ENCODE results near the gene BIRC5.

Gene BIRC5

DNA sequence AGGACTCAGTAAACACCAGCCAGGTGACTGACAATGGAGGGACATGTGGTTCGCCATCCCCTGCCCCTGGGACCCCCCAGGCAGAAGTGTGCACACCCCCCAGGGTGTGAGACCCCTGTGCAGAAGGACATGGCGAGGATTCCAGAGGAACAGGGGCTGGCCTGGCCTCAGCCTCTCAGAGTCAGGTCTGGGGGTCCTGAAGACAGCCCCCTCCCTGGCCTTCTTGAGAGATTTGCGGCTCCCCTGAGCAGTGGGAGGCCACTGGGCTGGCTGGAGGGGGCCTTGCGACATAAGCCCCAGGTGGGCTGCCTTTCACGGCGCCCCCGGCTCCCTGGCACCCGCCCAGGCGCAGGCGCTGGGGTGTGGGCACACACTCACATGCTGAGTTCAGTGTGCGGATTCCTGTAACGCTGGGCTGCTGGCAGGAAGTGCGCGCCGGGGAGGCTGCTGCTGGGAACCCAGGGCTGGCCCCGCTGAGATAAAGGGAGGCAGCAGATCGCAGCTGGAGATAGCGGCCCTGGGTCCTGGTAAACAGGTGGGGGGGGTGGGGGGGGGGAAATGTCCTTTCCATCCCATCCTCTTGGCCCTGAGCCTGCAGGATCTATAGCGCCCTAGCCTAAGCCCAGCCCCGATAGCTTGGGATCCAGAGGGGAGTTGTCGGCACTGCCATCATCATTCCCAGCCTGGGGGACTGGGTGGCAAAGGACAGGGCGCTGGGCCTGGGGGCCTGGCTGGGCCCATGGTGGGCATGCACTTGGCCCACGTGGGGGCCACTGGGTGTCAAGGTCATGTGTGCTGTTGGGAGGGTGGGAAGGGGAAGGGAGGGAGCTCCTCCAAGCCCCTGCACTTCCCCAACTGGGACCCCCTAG lies 44.5 kb downstream of the BIRC5 start:
- no peak for DNase-seq

DNA sequence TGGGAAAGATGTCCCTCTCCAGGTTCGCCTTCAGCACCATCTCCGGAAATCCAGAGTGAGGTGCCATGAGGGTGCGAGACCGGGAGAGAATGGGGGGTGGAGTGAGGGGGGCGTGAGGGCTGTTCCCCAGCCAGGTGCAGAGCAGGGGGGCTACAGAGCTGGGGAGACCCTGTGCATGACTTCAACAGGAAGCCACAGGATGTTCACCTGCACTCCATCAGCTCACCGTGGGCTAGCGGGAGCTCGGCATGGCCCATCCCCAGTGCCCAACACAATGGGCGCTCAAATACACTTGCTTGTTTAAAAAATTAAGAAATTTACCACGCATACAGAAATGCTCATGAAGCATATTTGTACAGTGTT lies 45.1 kb downstream of the BIRC5 start:
- no peak for DNase-seq

DNA sequence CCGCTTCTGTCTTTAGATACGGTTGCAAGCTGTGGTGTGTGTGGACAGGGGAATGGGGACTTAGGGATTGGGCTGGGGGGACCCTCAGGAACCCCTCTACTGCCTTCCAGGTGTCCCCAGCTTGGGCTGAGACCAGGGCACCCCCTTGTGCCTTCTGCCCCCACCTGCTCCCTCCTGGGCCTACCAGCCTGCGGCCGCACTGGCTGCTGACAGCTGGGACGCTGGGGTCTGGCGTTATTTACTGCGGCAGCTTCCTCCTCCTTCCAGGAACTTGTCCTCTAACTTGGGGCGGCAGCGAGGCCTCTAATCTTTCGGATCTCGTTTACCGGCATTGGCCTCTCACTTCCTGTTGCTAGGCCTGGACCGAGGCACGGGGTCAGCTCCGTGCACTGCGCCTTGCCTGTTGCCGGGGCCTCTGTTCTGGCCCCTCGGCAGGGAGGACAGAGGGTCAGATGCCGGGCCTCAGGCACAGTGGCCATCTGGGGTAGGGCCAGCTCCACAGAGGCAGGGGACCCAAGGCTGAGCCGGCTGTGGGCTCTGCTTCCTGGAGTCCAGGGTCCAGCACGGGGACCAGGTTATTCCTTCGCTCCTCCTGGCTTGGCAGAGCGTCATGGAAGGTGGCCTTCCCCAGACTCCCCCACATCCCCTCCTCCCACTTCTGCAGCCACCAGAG lies 49.1 kb downstream of the BIRC5 start:
- no peak for DNase-seq

DNA sequence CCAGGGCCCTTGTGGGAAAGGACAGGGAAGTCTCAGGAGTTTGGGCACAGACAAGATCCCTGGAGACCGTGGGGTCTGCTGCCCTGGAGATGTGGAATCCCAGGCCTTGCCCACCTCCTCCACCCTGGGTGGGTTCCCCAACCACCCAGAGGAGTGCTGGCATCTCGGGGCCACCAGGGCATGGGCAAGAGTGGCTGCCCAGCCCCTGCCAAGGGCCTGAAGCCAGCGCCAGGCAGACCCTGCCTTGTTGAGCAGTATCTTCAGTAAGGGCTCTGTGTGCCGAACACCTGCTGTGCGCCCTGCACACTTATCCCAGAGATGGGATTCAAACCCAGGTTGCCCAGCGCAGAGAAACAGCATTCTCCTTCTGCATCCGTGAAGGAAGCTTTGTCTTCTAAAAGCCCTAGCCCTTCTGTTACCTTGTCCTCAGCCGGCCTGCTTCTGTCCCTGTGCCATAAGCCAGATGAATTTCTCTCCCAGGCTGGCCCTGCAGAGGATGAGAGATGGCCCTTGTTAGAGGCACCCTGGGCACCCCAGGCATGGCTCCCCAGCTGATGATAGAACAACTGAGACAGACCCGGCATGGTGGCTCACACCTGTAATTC lies 49.8 kb downstream of the BIRC5 start:
- no peak for DNase-seq

DNA sequence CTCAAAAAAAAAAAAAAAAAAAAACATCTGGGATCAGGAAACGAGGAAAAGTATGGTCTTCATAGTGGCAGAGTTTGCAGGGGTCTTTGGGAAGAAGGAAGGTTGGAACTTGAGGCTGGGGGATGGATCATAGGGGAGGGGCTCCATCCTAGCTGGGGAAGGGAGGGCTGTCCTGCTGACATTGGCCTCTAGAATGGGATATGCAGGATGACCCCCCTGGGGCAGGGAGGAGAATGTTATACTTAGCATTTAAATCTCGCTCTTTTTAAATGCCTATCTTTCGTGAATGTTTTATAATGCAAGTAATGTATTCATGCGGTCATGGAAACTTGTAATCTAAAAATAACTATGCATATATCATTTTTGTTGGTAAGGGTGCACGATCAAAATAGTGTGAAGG lies 50.5 kb downstream of the BIRC5 start:
- no peak for DNase-seq

DNA sequence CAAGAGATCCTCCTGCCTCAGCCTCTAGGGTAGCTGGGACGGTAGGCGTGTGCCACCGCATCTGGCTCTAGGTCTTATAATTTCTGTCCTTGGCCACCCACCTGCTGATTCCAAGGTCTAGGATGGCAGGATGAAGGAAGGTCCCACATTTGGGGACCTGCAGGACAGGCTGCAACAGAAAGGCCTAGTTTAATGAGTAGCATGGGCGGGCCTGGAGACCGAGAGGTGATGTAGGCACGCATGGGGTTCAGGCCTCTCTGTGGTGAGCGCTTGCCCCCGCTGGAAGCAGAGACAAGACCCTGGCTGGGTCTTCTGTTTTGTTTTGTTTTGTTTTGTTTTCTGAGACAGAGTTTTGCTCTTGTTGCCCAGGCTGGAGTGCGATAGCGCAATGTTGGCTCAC lies 51.1 kb downstream of the BIRC5 start:
- DNase-seq: no peak

DNA sequence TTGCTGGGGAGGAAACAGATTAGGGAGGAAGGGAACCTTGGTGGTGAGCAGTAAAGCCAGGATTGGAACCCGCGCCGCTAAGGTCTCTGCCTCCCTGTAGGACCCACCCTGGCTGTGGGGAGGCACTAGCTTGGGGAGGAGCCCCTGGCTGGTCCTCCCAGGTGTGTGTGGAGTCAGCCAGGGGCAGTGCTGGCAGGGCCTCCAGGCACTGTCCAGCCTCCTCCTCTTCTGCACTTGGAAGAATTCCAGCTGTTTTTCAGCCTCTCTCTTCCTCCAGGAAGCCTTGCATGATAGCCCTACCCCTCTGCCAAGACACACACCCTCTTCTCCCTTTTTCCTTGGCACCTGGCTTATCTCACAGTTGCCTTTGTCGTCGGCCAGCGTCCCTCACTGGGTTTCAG lies 52.2 kb downstream of the BIRC5 start:
- DNase-seq: no peak

DNA sequence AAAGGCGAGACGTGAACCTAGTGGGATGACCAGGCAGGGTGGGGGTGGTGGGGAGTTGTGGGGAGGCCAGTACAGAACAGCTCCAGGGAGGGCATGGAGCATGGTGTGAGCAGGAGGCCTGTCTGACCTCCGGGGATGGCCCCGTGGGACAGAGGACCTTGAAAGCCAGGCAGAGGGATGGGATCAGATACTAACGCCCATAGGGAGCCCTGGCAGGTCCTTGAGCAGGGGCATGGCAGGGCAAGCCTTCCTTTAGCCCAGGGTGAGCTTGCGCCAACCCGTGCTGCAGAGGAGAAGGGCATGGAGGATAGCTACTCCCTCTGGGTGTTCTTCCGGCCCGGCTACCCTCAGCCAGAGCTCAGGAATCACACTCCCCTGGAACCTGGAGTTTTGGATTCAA lies 52.7 kb downstream of the BIRC5 start:
- no peak for DNase-seq

DNA sequence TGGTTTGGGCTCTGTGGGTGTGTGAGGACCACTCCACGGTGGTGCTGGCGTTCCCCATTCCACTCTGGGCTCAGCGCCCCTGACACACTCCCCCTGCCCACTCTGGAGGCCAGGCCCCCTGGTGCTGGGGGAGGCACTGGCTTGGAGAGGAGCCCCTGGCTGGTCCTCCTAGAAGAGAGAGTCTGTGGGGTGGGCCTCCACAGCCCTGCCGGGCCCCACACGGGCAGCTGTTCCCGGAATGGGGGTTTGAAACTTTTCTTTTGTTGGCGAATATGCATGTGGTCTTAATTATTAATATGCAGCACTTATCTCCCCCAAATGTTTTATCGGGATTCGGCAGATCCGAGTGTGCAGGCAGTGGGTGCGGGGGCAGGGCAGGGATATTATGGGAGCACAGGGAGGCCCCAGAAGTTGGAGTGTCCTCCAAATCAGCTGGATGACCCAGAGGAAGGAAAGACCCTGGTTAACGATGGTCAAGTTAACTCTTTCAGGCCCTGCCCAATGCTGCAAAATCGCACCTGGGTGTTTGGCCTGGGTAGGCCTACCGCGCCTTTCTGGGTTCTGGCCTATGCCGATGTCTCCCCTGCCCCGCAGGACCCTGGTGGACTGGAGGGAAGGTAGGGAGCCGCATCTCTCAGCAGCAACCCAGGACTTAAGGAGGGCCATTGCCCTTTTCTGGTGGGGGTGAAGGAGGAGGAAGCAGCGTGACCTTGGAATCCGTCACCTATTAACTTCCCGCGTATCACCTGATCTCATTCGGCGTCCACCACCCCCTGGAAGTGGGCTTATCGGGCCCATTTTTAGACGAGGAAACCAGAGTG lies 53.4 kb downstream of the BIRC5 start:
- no peak for DNase-seq

DNA sequence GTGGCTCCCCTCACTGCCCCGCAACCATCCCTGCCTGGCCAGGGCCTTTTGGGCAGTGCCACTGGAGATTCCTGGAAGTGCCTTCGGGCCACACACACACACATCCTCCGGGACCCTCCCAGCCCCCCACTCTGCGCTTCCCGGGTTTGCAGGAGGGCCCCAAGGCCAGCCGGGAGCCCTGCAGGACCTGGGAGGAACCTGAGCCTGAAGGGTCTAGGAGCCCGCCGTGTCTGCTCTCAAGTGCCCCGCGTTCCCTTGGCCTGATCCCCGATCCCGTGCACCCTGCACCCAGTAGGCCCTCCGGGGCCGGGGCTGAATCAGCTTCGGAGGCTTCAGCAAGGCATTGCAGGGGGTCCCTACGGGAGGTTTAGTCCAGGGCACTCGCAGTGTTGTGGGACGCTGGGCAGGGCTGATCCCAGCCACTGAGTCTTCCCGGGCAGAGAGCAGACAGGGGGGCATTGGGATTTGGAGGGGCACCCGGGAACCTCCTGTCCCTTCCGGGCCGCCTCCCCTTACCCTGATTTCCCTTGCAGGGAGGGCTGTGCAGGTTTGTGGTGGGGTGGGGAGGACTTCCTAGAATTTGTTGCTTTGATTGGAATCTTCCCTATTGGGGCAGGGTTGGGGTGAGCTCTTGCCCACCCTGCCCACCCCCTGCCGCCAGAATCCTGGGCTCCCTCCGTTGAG lies 54.3 kb downstream of the BIRC5 start:
- no peak for DNase-seq

DNA sequence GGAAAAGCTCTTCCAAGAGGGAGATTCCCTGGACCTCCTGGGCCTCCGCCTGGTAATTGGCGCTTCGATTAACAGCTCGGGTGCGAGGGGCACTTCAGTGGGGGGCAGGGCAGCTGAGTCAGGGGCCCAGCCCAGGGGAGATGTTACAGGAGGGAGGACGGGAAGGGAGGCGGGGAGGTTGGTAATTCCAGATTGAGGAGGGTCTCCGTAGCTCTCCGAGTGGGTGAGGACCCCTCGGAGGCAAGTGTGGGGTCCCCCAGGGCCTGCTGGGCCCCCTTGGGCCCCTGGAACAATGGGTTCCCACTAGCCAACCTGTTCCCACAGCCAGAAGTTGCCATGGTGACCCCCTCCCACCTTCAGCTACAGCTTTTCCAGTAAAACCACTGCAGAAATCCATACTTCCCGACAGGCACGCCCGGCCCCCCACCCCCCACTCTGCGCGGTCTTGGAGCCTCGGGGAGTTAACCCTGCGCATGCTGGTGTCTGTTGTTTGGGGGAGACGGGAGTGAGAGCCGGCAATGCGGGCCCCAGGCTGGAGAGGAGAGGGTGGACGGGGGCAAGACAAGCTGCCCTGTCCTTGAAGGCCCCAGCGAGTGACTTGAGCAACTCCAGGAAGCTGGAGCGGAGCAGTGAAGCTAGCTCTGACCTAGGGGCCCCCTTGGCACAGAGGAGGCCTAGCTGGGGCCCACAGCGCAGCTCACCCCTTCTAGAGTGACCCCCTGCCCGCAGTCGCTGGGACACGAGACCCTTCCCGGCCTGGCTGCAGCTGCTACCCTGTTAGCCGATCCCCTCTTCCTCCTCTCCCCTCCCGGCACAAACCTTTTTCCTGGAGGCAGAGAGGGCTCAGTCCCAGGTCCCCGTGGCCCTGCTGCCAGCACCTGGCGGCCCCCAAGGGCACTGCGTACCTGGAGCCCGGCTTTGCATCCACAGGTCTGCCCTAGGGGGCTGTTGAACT lies 55.2 kb downstream of the BIRC5 start:
- DNase-seq: peak; percentile 82

DNA sequence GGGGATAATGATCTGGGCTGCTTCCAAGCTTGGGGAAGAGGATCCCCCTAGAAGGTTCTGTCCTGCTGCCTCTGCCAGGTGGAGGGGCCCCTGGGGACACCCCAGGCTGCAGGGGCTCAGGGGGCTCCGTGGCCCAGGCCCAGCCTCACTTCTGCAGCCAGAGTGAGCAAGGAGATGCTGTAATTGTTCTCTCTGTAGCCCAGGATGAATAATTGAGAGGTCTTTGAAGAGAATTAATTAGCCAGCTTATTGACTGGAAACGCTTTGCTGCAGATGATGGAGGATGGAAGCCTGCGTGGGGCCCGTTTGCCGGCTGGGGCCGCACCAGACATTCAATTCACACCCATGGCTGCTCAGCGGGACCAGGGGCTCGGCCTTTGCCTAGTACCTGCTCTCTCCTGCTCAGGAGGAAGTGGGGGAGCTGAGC lies 55.9 kb downstream of the BIRC5 start:
- no peak for DNase-seq

DNA sequence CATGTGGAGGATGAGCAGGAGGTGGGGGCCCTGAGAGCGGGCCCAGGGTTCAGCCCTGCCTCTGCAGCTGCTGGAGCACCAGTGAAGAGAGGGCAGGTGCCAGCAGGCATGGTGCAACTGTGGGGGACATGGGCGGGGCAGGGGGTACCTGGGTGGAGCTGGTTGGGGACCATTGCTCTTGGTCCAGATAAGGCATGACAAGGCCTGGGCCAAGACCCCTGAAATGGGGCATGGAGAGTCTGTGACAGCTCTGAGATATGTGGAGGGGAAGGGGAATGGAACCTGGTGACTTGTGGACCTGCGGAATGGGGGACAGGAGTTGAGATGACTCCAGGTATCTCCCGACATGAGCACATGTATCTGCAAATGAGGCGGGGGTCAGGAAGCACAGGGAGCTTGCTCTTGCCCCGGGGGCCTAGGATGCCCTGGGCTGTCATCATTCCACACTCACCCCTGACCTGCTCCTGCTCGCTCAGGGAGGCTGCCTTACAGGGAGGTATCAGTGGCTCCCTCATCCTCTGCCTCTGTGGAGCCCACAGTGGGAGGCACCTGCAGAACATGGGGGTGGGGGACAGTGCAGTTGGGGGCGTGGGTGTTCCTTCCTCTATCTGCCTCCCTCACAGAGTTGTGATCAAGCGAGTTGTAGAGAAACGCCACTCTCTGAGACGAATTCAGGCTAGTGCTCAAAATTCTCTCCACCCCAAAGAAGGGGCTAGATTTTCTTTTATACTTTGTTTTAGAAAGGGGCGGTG lies 57.5 kb downstream of the BIRC5 start:
- no peak for DNase-seq

DNA sequence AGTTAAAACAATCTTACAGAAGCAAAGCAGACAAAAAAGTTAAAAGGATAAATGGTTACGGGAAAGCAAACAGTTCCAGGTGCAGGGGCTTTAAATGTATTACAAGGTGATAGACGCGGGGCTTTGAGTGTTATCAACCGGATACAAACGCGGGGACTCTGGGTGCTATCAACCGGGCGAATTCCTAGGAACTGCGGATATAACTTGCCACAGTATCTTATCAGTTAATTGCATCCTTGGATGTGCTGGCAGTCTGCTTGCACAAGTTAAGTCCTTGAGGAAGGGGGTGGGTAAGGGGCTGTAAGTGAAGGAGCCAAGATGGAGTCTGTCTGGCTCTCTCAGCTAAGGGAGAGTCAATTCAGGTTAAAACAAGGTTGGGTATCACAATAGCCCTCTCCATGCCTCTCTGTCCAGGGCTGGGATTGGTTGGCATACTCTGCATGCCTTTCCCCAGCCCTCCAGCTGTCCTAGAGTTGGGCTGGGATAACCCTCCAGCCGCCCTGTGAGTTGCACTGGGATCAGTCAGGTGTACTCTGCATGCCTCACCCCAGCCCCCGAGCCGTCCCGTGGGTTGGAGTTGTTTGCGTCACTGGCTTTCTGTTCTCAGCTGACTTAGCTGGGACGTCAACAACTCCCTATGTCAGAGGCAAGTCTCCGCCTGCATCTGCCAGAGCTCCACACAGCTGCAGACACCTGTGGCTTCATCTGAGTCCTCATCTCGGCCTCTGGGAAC lies 58.3 kb downstream of the BIRC5 start:
- no peak for DNase-seq

DNA sequence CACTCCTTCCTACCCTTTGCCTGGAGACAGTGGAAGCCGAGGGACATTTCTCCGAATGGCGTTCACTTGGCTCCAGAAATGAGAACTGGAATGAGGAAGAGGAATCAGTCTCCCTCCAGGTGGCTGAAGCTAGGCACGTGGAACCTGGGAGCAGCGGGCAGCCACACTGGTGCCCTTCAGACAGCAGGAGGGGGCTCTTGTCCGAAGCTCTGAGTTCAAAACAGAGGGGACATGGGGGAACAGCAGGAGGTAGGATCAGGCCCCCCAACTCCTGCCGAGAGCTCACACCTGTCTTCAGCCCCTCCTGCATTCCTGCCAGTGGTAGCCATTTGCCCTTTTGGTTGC lies 58.8 kb downstream of the BIRC5 start:
- no peak for DNase-seq

DNA sequence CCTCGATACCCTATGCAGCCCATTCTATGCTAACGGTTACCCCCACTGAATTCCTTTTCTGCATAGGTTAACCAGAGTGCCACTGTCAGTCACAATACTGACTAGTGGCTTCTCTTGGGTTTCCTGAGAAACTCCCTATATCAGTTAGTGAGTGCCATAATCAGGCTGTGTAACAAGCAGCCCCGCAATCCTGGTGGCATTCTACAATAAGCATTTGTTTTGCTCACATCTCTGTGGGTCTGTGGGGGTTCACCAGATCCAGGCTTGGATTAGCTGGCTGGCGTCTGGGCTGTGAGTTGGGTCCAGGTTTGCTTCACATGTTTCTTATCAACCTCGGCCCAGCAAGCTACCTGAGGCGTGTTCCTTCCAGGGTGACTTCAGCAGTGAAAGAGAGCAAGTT lies 59.8 kb downstream of the BIRC5 start:
- DNase-seq: no peak
